GM12878 (cell line): ENCODE measurements around the gene CLCA2. TPM values are rescaled to one million over a fixed set of nuclear protein-coding genes. Genes with fewer than 3 reads are reported as not detected.

ENCODE experiments used
- ATAC-seq: fragments of 200-7000 bp; cut with Tn5 transposase; 3 replicates; pipeline ENCODE4 v1.9.1; 2020; ENCODE audit warnings: mild to moderate bottlenecking, moderate library complexity
- BruUV-seq: library from RNA; stranded (reverse); fragments of 400-500 nt; replicated peaks from 2 replicates; lab custom pipeline; 2021; lab: Mats Ljungman, UMichigan
- CTCF ChIA-PET: fragments of 300-600 bp; sonication (Branson Sonifier 250); formaldehyde crosslinking; extraction: SDS; loops from one replicate; lab custom pipeline; 2021; ENCODE audit warnings: inconsistent platforms; lab: Yijun Ruan, JAX
- POLR2A ChIA-PET: fragments of 350-600 bp; formaldehyde crosslinking; extraction: SDS; loops from one replicate; lab custom pipeline; 2021; ENCODE audit warnings: inconsistent platforms; lab: Charles Lee
- RAD21 ChIA-PET: fragments of 300-600 bp; sonication (Branson Sonifier 250); formaldehyde crosslinking; loops from one replicate; lab custom pipeline; 2023; ENCODE audit warnings: antibody characterized with exemption; ENCODE audit not compliant: unreplicated experiment; lab: Charles Lee
- SMC1A ChIA-PET: fragments of 300-600 bp; sonication (Branson Sonifier 250); formaldehyde crosslinking; loops from one replicate; lab custom pipeline; 2023; ENCODE audit not compliant: unreplicated experiment, uncharacterized antibody; lab: Charles Lee
- DNase-seq: peaks from one replicate; pipeline ENCODE4 v3.0.0-alpha.2; 2011; ENCODE audit warnings: low read depth, low spot score
- FAIRE-seq: peaks from 3 replicates; lab custom pipeline; 2011; peaks lifted over from hg19 to GRCh38; lab: Jason Lieb, UNC
- H2AFZ ChIP-seq: 2 replicates; pipeline ENCODE4 v1.6.0; 2011; ENCODE audit warnings: low read depth, low read length, control low read depth; ENCODE audit not compliant: control insufficient read depth
- H3K27ac ChIP-seq: 2 replicates; pipeline ENCODE4 v1.5.1; 2011; ENCODE audit warnings: control low read depth; ENCODE audit not compliant: control insufficient read depth, insufficient read depth
- H3K27me3 ChIP-seq, 2 experiments: replicated peaks in 1 of 2; 2 replicates each; pipeline versions ENCODE4 v1.6.0 to v1.6.1; 2011; ENCODE audit warnings: low read length in 1 of 2; ENCODE audit not compliant: control insufficient read depth in 2 of 2, insufficient read depth in 2 of 2
- H3K36me3 ChIP-seq, 2 experiments: 2 replicates each; pipeline ENCODE4 v1.5.1; 2011; ENCODE audit warnings: low read length in 1 of 2; ENCODE audit not compliant: control insufficient read depth in 2 of 2, insufficient read depth in 2 of 2
- H3K4me1 ChIP-seq: 2 replicates; pipeline ENCODE4 v1.6.1; 2011; ENCODE audit warnings: mild to moderate bottlenecking, low read length, moderate library complexity, mixed read lengths; ENCODE audit not compliant: control insufficient read depth, insufficient read depth
- H3K4me2 ChIP-seq: 2 replicates; pipeline ENCODE4 v1.6.0; 2011; ENCODE audit warnings: control low read depth; ENCODE audit not compliant: control insufficient read depth, insufficient read depth
- H3K4me3 ChIP-seq: fragments of 200-600 bp; sonication (generic); 2 replicates; pipeline ENCODE4 v1.5.1; 2016
- H3K79me2 ChIP-seq: 2 replicates; pipeline ENCODE4 v1.6.0; 2011; ENCODE audit warnings: low read length; ENCODE audit not compliant: control insufficient read depth, insufficient read depth
- H3K9ac ChIP-seq: 2 replicates; pipeline ENCODE4 v1.8.0; 2011; ENCODE audit warnings: low read length, control low read depth, mixed read lengths; ENCODE audit not compliant: control insufficient read depth, insufficient read depth
- H3K9me3 ChIP-seq: replicated peaks from 3 replicates; pipeline ENCODE4 v1.5.1; 2011; ENCODE audit warnings: mild to moderate bottlenecking, low read length; ENCODE audit not compliant: control insufficient read depth, insufficient read depth
- H4K20me1 ChIP-seq: 2 replicates; pipeline ENCODE4 v1.6.0; 2011; ENCODE audit not compliant: control insufficient read depth, insufficient read depth
- ASH2L ChIP-seq: fragments of 300-600, 200-600 bp; sonication (generic); IDR thresholded peaks from 2 replicates; pipeline ENCODE4 v1.6.1; 2017; ENCODE audit warnings: low read depth, mild to moderate bottlenecking, borderline replicate concordance
- ATF3 ChIP-seq: IDR thresholded peaks from 2 replicates; pipeline ENCODE4 v1.6.1; 2011; ENCODE audit warnings: low read depth, mild to moderate bottlenecking, low read length, moderate library complexity, borderline replicate concordance; ENCODE audit errors: extremely low read depth
- BACH1 ChIP-seq: fragments of 450-650 bp; IDR thresholded peaks from 2 replicates; pipeline ENCODE4 v1.6.1; 2017; ENCODE audit warnings: mild to moderate bottlenecking, borderline replicate concordance
- CBFB ChIP-seq: IDR thresholded peaks from 2 replicates; pipeline ENCODE4 v1.6.1; 2016; ENCODE audit warnings: antibody characterized with exemption, low read depth
- ETV6 ChIP-seq, 2 experiments: fragments of 450-650 bp in 1 of 2; IDR thresholded peaks in 1 of 2; conservative IDR thresholded peaks in 1 of 2; 2 replicates each; pipeline ENCODE4 v1.6.1; 2014; ENCODE audit warnings: antibody characterized with exemption in 1 of 2, borderline replicate concordance in 1 of 2, low read depth in 1 of 2, mild to moderate bottlenecking in 1 of 2, moderate library complexity in 1 of 2
- IKZF1 ChIP-seq: fragments of 450-650 bp; conservative IDR thresholded peaks from 2 replicates; pipeline ENCODE4 v1.6.1; 2017; ENCODE audit warnings: antibody characterized with exemption, mild to moderate bottlenecking
- MTA2 ChIP-seq: fragments of 450-650 bp; IDR thresholded peaks from 2 replicates; pipeline ENCODE4 v1.6.1; 2016; ENCODE audit warnings: low read depth, mild to moderate bottlenecking, moderate library complexity
- MTA3 ChIP-seq: IDR thresholded peaks from 2 replicates; pipeline ENCODE4 v1.6.1; 2012; ENCODE audit warnings: low read length, inconsistent platforms, borderline replicate concordance
- NFXL1 ChIP-seq: fragments of 450-650 bp; IDR thresholded peaks from 2 replicates; pipeline ENCODE4 v1.6.1; 2017; ENCODE audit warnings: antibody characterized with exemption, mild to moderate bottlenecking, borderline replicate concordance
- NFYA ChIP-seq: IDR thresholded peaks from 2 replicates; pipeline ENCODE4 v1.6.1; 2011; ENCODE audit warnings: low read depth, mild to moderate bottlenecking, low read length, improper control_type of control experiment, borderline replicate concordance
- RAD51 ChIP-seq: fragments of 450-650 bp; IDR thresholded peaks from 2 replicates; pipeline ENCODE4 v1.6.1; 2016; ENCODE audit warnings: moderate library complexity, mild to moderate bottlenecking, inconsistent platforms
- TAF1 ChIP-seq: IDR thresholded peaks from 2 replicates; pipeline ENCODE4 v1.6.1; 2011; ENCODE audit warnings: mild to moderate bottlenecking, low read depth, low read length, borderline replicate concordance
- ZNF384 ChIP-seq: IDR thresholded peaks from 2 replicates; pipeline ENCODE4 v1.6.1; 2012; ENCODE audit warnings: low read depth, mild to moderate bottlenecking, low read length, improper control_type of control experiment, borderline replicate concordance
- WGBS: methylation state at CpG from one replicate; pipeline ENCODE4 v1.1.6; 2016; ENCODE audit warnings: low lambda C conversion rate; ENCODE audit not compliant: insufficient replicate concordance, insufficient coverage; ENCODE audit errors: missing lambda C conversion rate; 5-methylcytosine and 5-hydroxymethylcytosine counted together
- in situ Hi-C: fragments of 300-500 bp; cut with MboI; formaldehyde crosslinking; loops from 9 replicates; pipeline ENCODE4 v1.14.3; 2018; ENCODE audit warnings: mixed read lengths
- intact Hi-C: fragments of 100-400 bp; cut with micrococcal nuclease; formaldehyde crosslinking; loops from one replicate; pipeline ENCODE4 v1.14.2; 2022; ENCODE audit not compliant: unreplicated experiment
- polyA plus RNA-seq, 11 experiments: library from polyadenylated mRNA; depleted of rRNA in 4 of 11; unstranded in 6 of 11; stranded (reverse) in 5 of 11; fragments of >200 nt; fragmentation: Nextera tagmentation in 4 of 11; fragmentation: Illumina TruSeq in 1 of 11; extraction: Ambion mirVana in 4 of 11; extraction: Trizol in 1 of 11; gene quantifications; 1 replicate in 1 of 11; 2 replicates in 10 of 11; pipeline versions ENCODE4 v1.2.1 to v1.2.3, GENCODE V29; 2011 to 2016; ENCODE audit warnings: inconsistent platforms in 2 of 11, missing spikeins in 2 of 11, low read depth in 1 of 11
- total RNA-seq, 4 experiments: library from RNA; depleted of rRNA in 3 of 4; stranded (reverse); fragments of >200 nt in 3 of 4; fragmentation: Illumina TruSeq in 1 of 4; extraction: Trizol in 1 of 4; gene quantifications; 2 replicates each; pipeline versions ENCODE4 v1.2.1 to v1.2.3, GENCODE V29; 2013 to 2021

CLCA2 gene
- total and polyA plus RNA-seq, 10 of the 15 experiments (the other 5 are each of a cell fraction or from before 2014, with no cell fraction given), result 0.01 to 0.20 (median 0.08) TPM; not detected in 6

GRCh38 chr1:86429122-86429725 lies 5.3 kb downstream of the CLCA2 start:
- no peak for TF ChIP-seq ZNF384
- FAIRE-seq, result no peak
- ChIA-PET SMC1A (no interaction called here), POLR2A (no interaction called here), CTCF (interaction anchor here (1.5 kb wide), 1 partner anchor 71 kb away, joined by 4 read pairs; no protein-coding TSS in a partner anchor), RAD21 (no interaction called here)
- Histone ChIP-seq H3K4me1 (no peaks in the 10 kb centered on the region), H3K27ac (no peak overlapping the region), H2AFZ (no peak overlapping the region), H3K27me3 (no peaks in the 10 kb centered on the region; a peak in 2 of 4 replicates), H3K36me3 (no peaks in the 10 kb centered on the region), H3K9me3 (no peaks in the 10 kb centered on the region), H3K4me2 (no peak overlapping the region), H3K4me3 (no peak overlapping the region), H4K20me1 (no peaks in the 10 kb centered on the region), H3K9ac (no peak overlapping the region), H3K79me2 (no peaks in the 10 kb centered on the region)
- no TSS peak for BruUV-seq
- ATAC-seq, result no peak
- no peak for DNase-seq
- 45% methylated on average over 7 of the region's 7 CpGs for WGBS
- in situ Hi-C loops, result no loop called here
- intact Hi-C loops, result no loop called here

GRCh38 chr1:86429835-86430234 lies 5.9 kb downstream of the CLCA2 start:
- Histone ChIP-seq H3K4me2 (no peak overlapping the region), H4K20me1 (no peaks in the 10 kb centered on the region), H3K79me2 (no peaks in the 10 kb centered on the region), H3K9ac (no peak overlapping the region), H3K27ac (no peak overlapping the region), H3K4me1 (no peaks in the 10 kb centered on the region), H2AFZ (no peak overlapping the region), H3K36me3 (no peaks in the 10 kb centered on the region), H3K4me3 (no peak overlapping the region), H3K27me3 (no peaks in the 10 kb centered on the region; a peak in 2 of 4 replicates), H3K9me3 (no peaks in the 10 kb centered on the region)
- POLR2A ChIA-PET, result no interaction called here
- RAD21 ChIA-PET, result no interaction called here
- 0% methylated on average over 3 of the region's 3 CpGs for WGBS
- in situ Hi-C loops, result no loop called here
- no TSS peak for BruUV-seq
- CTCF ChIA-PET, result interaction anchor here (1.5 kb wide), 1 partner anchor 70 kb away, joined by 4 read pairs; no protein-coding TSS in a partner anchor
- SMC1A ChIA-PET, result interaction anchor here (0.7 kb wide), 1 partner anchor 8 kb away, joined by 3 read pairs; no protein-coding TSS in a partner anchor
- no peak for ATAC-seq
- no peak for TF ChIP-seq TAF1
- TF ChIP-seq BACH1, result no peak
- no peak for TF ChIP-seq ATF3
- no peak for TF ChIP-seq MTA3
- no peak for TF ChIP-seq NFYA
- no peak for TF ChIP-seq ETV6 (conservative IDR thresholded peaks at IDR 0.05 in 1 of 2, IDR thresholded peaks at IDR 0.05 in 1 of 2; ENCODE audit: borderline replicate concordance in 1 of 2, low read depth in 1 of 2)
- no peak for TF ChIP-seq CBFB
- no peak for TF ChIP-seq IKZF1
- no peak for TF ChIP-seq RAD51
- no peak for TF ChIP-seq NFXL1
- no peak for TF ChIP-seq MTA2
- no peak for TF ChIP-seq ASH2L
- intact Hi-C loops, result no loop called here
- no peak for FAIRE-seq
- no peak for DNase-seq
